A673 (cell line): Measurements from ENCODE around the gene NME5. TPM values are rescaled to one million over a fixed set of nuclear protein-coding genes. Genes with fewer than 3 reads are reported as not detected.
"Not testable (repeated sequence)": the region's sequence is repeated elsewhere in the genome, so short reads cannot be mapped to it uniquely, and the experiment has no call there.

Experiments
- BruUV-seq: library from RNA; stranded (reverse); fragments of 400-500 nt; replicated peaks from 2 replicates; lab custom pipeline; 2021; lab: Mats Ljungman, UMichigan
- CTCF ChIA-PET: fragments of 300-600 bp; sonication (Branson Sonifier 250); formaldehyde crosslinking; loops from one replicate; lab custom pipeline; 2022; ENCODE audit warnings: antibody characterized with exemption; lab: Charles Lee
- POLR2A ChIA-PET: fragments of 300-600 bp; sonication (Branson Sonifier 250); formaldehyde crosslinking; loops from one replicate; lab custom pipeline; 2022; ENCODE audit warnings: antibody characterized with exemption; ENCODE audit not compliant: low non-redundant PET; lab: Charles Lee
- DNase-seq: peaks from one replicate; pipeline ENCODE4 v3.0.0-alpha.2; 2015; ENCODE audit warnings: low spot score
- H3K27ac ChIP-seq: fragments of 200-600 bp; sonication (generic); 2 replicates; pipeline ENCODE4 v1.5.1; 2016; ENCODE audit warnings: mixed run types, low read depth, mild to moderate bottlenecking, mixed read lengths, antibody characterized with exemption, low read length; ENCODE audit not compliant: poor library complexity, severe bottlenecking
- H3K27me3 ChIP-seq: fragments of 200-600 bp; sonication (generic); replicated peaks from 2 replicates; pipeline ENCODE4 v1.6.1; 2017; ENCODE audit warnings: mixed run types, low read depth, mild to moderate bottlenecking, mixed read lengths, antibody characterized with exemption, low read length; ENCODE audit not compliant: insufficient read depth, poor library complexity
- H3K36me3 ChIP-seq: fragments of 200-600 bp; sonication (generic); 2 replicates; pipeline ENCODE4 v1.6.1; 2016; ENCODE audit warnings: mixed run types, mild to moderate bottlenecking, mixed read lengths, antibody characterized with exemption, low read length; ENCODE audit not compliant: insufficient read depth, poor library complexity, severe bottlenecking
- H3K4me1 ChIP-seq: fragments of 200-600 bp; sonication (generic); 2 replicates; pipeline ENCODE4 v1.6.1; 2017; ENCODE audit warnings: mixed run types, mild to moderate bottlenecking, mixed read lengths, antibody characterized with exemption, low read length; ENCODE audit not compliant: insufficient read depth, poor library complexity, severe bottlenecking
- H3K4me3 ChIP-seq: fragments of 200-600 bp; sonication (generic); 2 replicates; pipeline ENCODE4 v1.5.1; 2016; ENCODE audit warnings: low read depth, mixed run types, mild to moderate bottlenecking, mixed read lengths, low read length; ENCODE audit not compliant: poor library complexity, severe bottlenecking
- H3K9me3 ChIP-seq: fragments of 200-600 bp; sonication (generic); 2 replicates; pipeline ENCODE4 v1.6.1; 2016; ENCODE audit warnings: mixed run types, low read depth, mild to moderate bottlenecking, mixed read lengths, antibody characterized with exemption, low read length; ENCODE audit not compliant: poor library complexity, severe bottlenecking
- CTCF ChIP-seq: fragments of 300-800, 200-600 bp; sonication (generic); conservative IDR thresholded peaks from 2 replicates; pipeline ENCODE4 v1.5.1; 2017; ENCODE audit warnings: low read depth, mild to moderate bottlenecking, antibody characterized with exemption, low read length, moderate library complexity, mixed read lengths
- EZH2 ChIP-seq: fragments of 200-600 bp; sonication (generic); IDR thresholded peaks from 2 replicates; pipeline ENCODE4 v1.6.1; 2017; ENCODE audit warnings: borderline replicate concordance, low read depth, mild to moderate bottlenecking, mixed read lengths, antibody characterized with exemption, low read length; ENCODE audit not compliant: poor library complexity, severe bottlenecking
- intact Hi-C: fragments of 100-400 bp; cut with micrococcal nuclease; formaldehyde crosslinking; loops from one replicate; pipeline ENCODE4 v1.10.0; 2022; ENCODE audit not compliant: unreplicated experiment
- total RNA-seq: library from RNA; stranded (reverse); gene quantifications from 2 replicates; pipeline ENCODE4 v1.2.3, GENCODE V29; 2021

Gene NME5
- total RNA-seq, 1 experiment from 2014 or later, result not detected

- no TSS peak for BruUV-seq
- no peak for DNase-seq
- H3K9me3 ChIP-seq, result no peaks in the 10 kb centered on the region
These were observed 57.2 kb downstream of the NME5 start for GRCh38 chr5:138082033-138082432.

DNA sequence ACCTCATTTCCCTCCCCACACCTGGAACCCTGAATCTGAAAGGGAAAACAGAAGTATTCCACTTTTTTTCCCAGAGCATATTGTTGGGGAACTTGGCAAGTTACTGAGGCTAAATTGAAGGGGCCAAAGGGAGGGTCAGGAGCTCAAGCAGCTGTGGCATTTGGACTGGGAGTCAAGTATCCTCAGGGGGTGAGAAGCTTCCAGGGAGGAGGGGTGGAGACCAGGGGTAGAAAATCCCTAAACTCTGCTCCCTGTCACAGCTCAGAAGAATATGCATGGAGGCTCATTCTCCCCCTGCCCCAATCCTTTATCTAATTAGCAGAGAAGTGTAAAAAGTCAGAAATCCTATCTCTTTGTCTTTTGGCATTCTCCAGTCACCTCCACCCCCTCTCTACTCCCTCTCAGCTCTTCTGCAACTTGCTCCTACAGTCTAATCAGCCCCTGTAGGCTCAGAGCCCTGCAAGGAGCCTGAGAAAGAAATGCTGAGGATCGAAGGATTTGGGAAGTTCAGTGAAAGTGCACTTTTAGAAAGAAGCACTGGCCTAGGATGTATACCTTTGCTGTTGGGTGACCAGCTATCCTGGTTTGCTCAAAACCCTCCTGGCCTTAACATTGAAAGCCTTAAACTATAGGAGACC, 61.1 kb downstream of the NME5 start:
- no peak for TF ChIP-seq EZH2
- TF ChIP-seq CTCF, result no peak
- intact Hi-C loops, result no loop called here
- DNase-seq, result no peak
- CTCF ChIA-PET, result interaction anchor here (0.5 to 2.0 kb wide), 2 partner anchors 53 to 55 kb away, joined by 3 to 11 read pairs; no protein-coding TSS in a partner anchor
- Histone ChIP-seq H3K27me3 (no peaks in the 10 kb centered on the region), H3K4me1 (no peaks in the 10 kb centered on the region), H3K4me3 (no peak overlapping the region), H3K9me3 (no peaks in the 10 kb centered on the region), H3K27ac (no peak overlapping the region), H3K36me3 (no peaks in the 10 kb centered on the region)
- POLR2A ChIA-PET, result no interaction called here
- no TSS peak for BruUV-seq

More at GRCh38 chr5:138082033-138082432, 57.2 kb downstream of the NME5 start:
- no peak overlapping the region for H3K27ac ChIP-seq
- no peaks in the 10 kb centered on the region for H3K4me1 ChIP-seq
- H3K4me3 ChIP-seq, result no peak overlapping the region
- intact Hi-C loops, result no loop called here
- ChIA-PET POLR2A (no interaction called here), CTCF (interaction anchor here (0.7 kb wide), 1 partner anchor 51 kb away, joined by 3 read pairs; no protein-coding TSS in a partner anchor)
- TF ChIP-seq CTCF, result no peak
- no peak for TF ChIP-seq EZH2
- no peaks in the 10 kb centered on the region for H3K36me3 ChIP-seq
- H3K27me3 ChIP-seq, result no peaks in the 10 kb centered on the region

GRCh38 chr5:138077064-138077696, 62.0 kb downstream of the NME5 start:
- H3K4me3 ChIP-seq, result no peak overlapping the region
- peak; percentile 74 for DNase-seq
- CTCF ChIA-PET, result interaction anchor here (2.0 kb wide), 1 partner anchor 56 kb away, joined by 11 read pairs; no protein-coding TSS in a partner anchor
- BruUV-seq, result no TSS peak
- no peak overlapping the region for H3K27ac ChIP-seq
- no peaks in the 10 kb centered on the region for H3K27me3 ChIP-seq
- H3K9me3 ChIP-seq, result no peaks in the 10 kb centered on the region
- TF ChIP-seq EZH2 (no peak), CTCF (peak; percentile 82)
- no peaks in the 10 kb centered on the region for H3K36me3 ChIP-seq
- POLR2A ChIA-PET, result no interaction called here
- intact Hi-C loops, result loop anchor here (1.0 kb wide), 1 partner anchor 56 kb away; no protein-coding TSS in a partner anchor
- H3K4me1 ChIP-seq, result no peaks in the 10 kb centered on the region

DNA sequence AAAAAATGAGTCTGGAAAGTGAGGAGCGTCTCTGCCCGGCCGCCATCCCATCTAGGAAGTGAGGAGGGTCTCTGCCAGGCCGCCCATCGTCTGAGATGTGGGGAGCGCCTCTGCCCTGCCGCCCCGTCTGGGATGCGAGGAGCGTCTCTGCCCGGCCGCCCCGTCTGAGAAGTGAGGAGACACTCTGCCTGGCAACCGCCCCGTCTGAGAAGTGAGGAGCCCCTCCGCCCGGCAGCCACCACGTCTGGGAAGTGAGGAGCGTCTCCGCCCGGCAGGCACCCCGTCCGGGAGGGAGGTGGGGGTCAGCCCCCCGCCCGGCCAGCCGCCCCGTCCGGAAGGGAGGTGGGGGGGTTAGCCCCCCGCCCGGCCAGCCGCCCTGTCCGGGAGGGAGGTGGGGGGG, 69.2 kb downstream of the NME5 start:
- H3K9me3 ChIP-seq, H3K4me3 ChIP-seq, DNase-seq, POLR2A ChIA-PET, BruUV-seq, H3K4me1 ChIP-seq, intact Hi-C loops, H3K27ac ChIP-seq, H3K27me3 ChIP-seq, H3K36me3 ChIP-seq: not testable (repeated sequence)
- CTCF ChIA-PET, result interaction anchor here (0.9 to 2.0 kb wide), 2 partner anchors 34 to 291 kb away, joined by 7 to 10 read pairs; no protein-coding TSS in a partner anchor
